KMS-11 (cell line): Measurements from ENCODE around the gene PAN2.

ENCODE experiments used
- H2AFZ ChIP-seq: fragments of 200-600 bp; sonication (generic); 2 replicates; pipeline ENCODE4 v1.6.1; 2016; ENCODE audit warnings: antibody characterized with exemption, mixed run types, low read depth
- H3K27ac ChIP-seq: fragments of 200-600 bp; sonication (generic); 2 replicates; pipeline ENCODE4 v1.6.1; 2016; ENCODE audit warnings: mild to moderate bottlenecking, mixed run types
- H3K27me3 ChIP-seq: fragments of 200-600 bp; sonication (generic); 2 replicates; pipeline ENCODE4 v1.6.1; 2017; ENCODE audit warnings: mild to moderate bottlenecking, low read depth, mixed run types, moderate library complexity; ENCODE audit not compliant: insufficient read depth
- H3K36me3 ChIP-seq: fragments of 200-600 bp; sonication (generic); 2 replicates; pipeline ENCODE4 v1.6.1; 2017; ENCODE audit warnings: mild to moderate bottlenecking, mixed run types; ENCODE audit not compliant: insufficient read depth
- H3K4me1 ChIP-seq: fragments of 200-600 bp; sonication (generic); 2 replicates; pipeline ENCODE4 v1.6.1; 2016; ENCODE audit warnings: mild to moderate bottlenecking, low read depth, mixed run types; ENCODE audit not compliant: poor library complexity, severe bottlenecking
- H3K4me2 ChIP-seq: fragments of 200-600 bp; sonication (generic); 2 replicates; pipeline ENCODE4 v1.7.0; 2016; ENCODE audit warnings: mild to moderate bottlenecking, mixed run types
- H3K4me3 ChIP-seq: fragments of 200-600 bp; sonication (generic); IDR thresholded peaks from 2 replicates; pipeline ENCODE4 v1.6.1; 2017; ENCODE audit warnings: low read depth, low read length, mixed read lengths; ENCODE audit not compliant: insufficient read depth
- H3K79me2 ChIP-seq: fragments of 200-600 bp; sonication (generic); 2 replicates; pipeline ENCODE4 v1.6.1; 2016; ENCODE audit warnings: low read depth, mixed run types; ENCODE audit not compliant: insufficient read depth
- H3K9ac ChIP-seq: fragments of 200-600 bp; sonication (generic); 2 replicates; pipeline ENCODE4 v1.6.1; 2016; ENCODE audit warnings: mild to moderate bottlenecking, mixed run types
- H4K20me1 ChIP-seq: fragments of 200-600 bp; sonication (generic); 2 replicates; pipeline ENCODE4 v1.6.1; 2016; ENCODE audit warnings: mild to moderate bottlenecking, mixed run types; ENCODE audit not compliant: insufficient read depth
- CTCF ChIP-seq: fragments of 200-600 bp; sonication (generic); conservative IDR thresholded peaks from 2 replicates; pipeline ENCODE4 v1.6.1; 2017; ENCODE audit warnings: low read depth, mild to moderate bottlenecking, antibody characterized with exemption, low read length, moderate library complexity, mixed read lengths

PAN2 gene

DNA sequence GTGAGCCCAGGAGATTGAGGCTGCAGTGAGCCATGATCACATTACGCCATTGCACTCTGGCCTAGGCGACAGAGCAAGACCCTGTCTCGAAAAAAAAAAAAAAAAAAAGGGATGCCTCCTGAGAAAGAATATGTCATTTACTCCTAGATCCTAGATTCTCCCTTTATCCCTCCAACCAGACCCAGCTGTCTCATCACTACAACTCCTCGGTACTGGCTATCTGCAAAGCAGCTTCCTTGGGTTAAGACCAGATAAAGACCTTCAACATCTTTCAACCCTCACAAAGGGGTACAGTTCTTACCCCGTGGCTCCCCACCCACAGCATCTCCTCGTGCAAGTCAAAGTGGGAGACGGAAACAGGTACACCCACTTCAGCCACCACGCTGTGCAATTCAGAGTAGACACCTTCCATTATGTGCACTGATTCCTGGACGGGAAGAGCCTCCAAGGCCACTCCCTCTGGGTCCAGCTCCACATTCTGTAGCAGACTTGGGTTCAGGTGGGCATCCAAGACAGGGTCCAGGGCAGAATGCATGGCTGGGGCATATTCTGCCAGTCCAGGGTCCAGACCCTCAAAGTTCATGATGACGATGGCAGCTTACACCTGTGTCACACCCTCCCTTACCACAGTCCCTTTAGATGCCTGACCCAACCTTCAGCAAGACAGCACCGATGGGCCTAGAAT is 1.1 kb downstream of the PAN2 start:
- H3K9ac ChIP-seq = peak overlapping the region; percentile 79; the same call in 1 of the 2 replicates
- H3K4me2 ChIP-seq = peak overlapping the region; percentile 97
- no peaks in the 10 kb centered on the region for H3K36me3 ChIP-seq
- H4K20me1 ChIP-seq = no peaks in the 10 kb centered on the region
- no peak overlapping the region for H3K4me3 ChIP-seq
- peak overlapping the region; percentile 90 for H2AFZ ChIP-seq
- no peak for TF ChIP-seq CTCF
- H3K79me2 ChIP-seq = 0 out of 2 replicates have a peak, but pooled peaks cover 5% of the 10 kb centered on the region
- peaks cover 36% of the 10 kb centered on the region for H3K4me1 ChIP-seq
- H3K27ac ChIP-seq = peak overlapping the region; percentile 78
- H3K27me3 ChIP-seq = no peaks in the 10 kb centered on the region

- Histone ChIP-seq H3K4me1 (peaks cover 22% of the 10 kb centered on the region), H3K4me2 (no peak overlapping the region), H3K4me3 (no peak overlapping the region), H3K36me3 (no peaks in the 10 kb centered on the region), H2AFZ (no peak overlapping the region), H4K20me1 (no peaks in the 10 kb centered on the region), H3K79me2 (0 out of 2 replicates have a peak, but pooled peaks cover 5% of the 10 kb centered on the region), H3K27ac (no peak overlapping the region), H3K27me3 (no peaks in the 10 kb centered on the region), H3K9ac (no peak overlapping the region)
- TF ChIP-seq CTCF = no peak
These were observed 2.8 kb downstream of the PAN2 start for GRCh38 chr12:56330936-56331490.

DNA sequence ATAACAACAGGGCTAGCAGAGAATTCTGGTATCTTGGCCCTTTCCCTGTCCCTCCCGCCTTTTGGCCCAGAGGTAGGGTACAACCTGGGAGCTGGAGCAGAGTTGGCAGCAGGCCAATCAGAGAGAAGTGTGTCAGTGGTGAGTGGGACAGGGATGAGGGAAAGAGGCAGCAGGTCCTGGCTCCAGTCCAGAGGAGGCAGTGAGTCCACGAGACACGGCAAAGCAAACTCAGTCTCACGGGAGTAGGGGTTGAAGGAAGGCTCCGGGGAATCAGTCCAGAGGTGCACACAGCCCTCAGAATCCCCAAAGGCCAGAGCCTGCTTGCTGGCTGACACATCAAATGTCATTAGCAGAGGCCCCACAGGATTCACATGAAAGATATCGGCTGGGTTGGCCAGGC is 7.3 kb downstream of the PAN2 start:
- Histone ChIP-seq H4K20me1 (no peaks in the 10 kb centered on the region), H3K36me3 (no peaks in the 10 kb centered on the region)

GRCh38 chr12:56326126-56326525 is 7.7 kb downstream of the PAN2 start:
- Histone ChIP-seq H4K20me1 (no peaks in the 10 kb centered on the region), H3K4me2 (no peak overlapping the region), H2AFZ (no peak overlapping the region), H3K27me3 (no peaks in the 10 kb centered on the region), H3K79me2 (no peaks in the 10 kb centered on the region), H3K36me3 (no peaks in the 10 kb centered on the region), H3K4me1 (peaks cover 4% of the 10 kb centered on the region), H3K4me3 (no peak overlapping the region), H3K9ac (no peak overlapping the region), H3K27ac (no peak overlapping the region)
- no peak for TF ChIP-seq CTCF

More for the DNA sequence above, 7.3 kb downstream of the PAN2 start:
- no peak overlapping the region for H3K27ac ChIP-seq
- no peaks in the 10 kb centered on the region for H3K27me3 ChIP-seq
- H3K4me2 ChIP-seq = no peak overlapping the region
- no peaks in the 10 kb centered on the region for H3K79me2 ChIP-seq
- TF ChIP-seq CTCF = no peak
- no peak overlapping the region for H3K4me3 ChIP-seq
- no peak overlapping the region for H3K9ac ChIP-seq
- no peaks in the 10 kb centered on the region for H3K4me1 ChIP-seq
- no peak overlapping the region for H2AFZ ChIP-seq
